ENCODE results near the gene PSME2. TPM values are rescaled to one million over a fixed set of nuclear protein-coding genes. Genes with fewer than 3 reads are reported as not detected.

The PSME2 gene
- total and polyA plus RNA-seq, 2 of the 13 experiments (the other 11 are each of a cell fraction or from before 2014, with no cell fraction given), result 332 to 716 TPM

DNA sequence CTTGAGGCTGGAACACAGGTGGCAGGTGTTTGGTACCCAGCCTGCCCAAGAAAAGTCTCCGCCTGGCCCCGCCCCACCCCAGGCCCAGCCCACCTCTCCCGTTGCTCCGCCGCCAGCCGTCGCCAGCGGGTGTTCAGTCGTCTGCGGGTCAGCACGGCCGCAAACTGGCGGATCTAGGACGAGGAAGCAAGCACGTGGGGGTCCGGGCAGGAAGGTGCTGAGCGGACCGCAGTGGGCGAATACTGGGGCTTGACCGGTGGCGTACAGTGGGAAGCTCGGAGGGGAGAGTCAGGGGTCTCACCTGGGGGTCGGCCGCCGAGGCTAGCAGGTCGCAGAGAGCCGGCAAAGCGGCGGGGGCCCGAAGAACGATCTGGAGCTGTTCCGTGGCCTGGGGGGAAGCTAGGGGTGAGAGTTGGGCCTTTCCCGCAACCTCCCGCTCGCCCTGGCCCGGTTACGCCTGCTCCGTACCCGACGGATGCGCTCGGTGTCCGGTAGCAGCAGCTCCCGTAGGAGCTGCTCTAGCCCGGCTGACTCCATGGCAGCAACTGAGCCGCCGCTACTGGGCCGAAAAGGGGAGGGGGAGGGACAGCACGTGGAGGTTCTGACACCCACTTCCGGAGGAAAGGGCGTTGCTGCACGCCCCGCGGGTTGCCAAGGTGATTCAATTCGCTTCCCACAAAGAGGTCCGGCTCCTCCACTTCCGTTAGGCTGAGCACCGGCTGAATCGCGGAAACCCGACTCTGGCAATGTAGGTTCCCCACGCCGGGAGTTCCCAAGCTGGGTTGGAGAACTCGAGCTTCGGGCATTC is 42.0 kb upstream of the PSME2 start, which contains the start of gene IPO4 (continued):
- TF ChIP-seq ZBTB4 (CRISPR knock-in tag; IDR thresholded peaks at IDR 0.05; ENCODE audit: borderline replicate concordance) (peak; percentile 99), ZNF781 (CRISPR knock-in tag; IDR thresholded peaks at IDR 0.05; ENCODE audit: borderline replicate concordance, not compliant biosample characterization) (peak; percentile 97), ZNF703 (CRISPR knock-in tag; IDR thresholded peaks at IDR 0.05; ENCODE audit: borderline replicate concordance) (no peak), IKZF1 (IDR thresholded peaks at IDR 0.05) (no peak), ZNF160 (CRISPR knock-in tag; IDR thresholded peaks at IDR 0.05) (peak; percentile 90), ZBTB8A (CRISPR knock-in tag; IDR thresholded peaks at IDR 0.05; ENCODE audit: borderline replicate concordance, low read depth) (peak; percentile 95; the same call in 1 of the 2 replicates), NFATC3 (CRISPR knock-in tag; IDR thresholded peaks at IDR 0.05) (0 out of 2 replicates have a peak, but pooled peaks have one; percentile 84), YEATS2 (CRISPR knock-in tag; IDR thresholded peaks at IDR 0.05; ENCODE audit: borderline replicate concordance) (peak; percentile 100), MTF2 (CRISPR knock-in tag; IDR thresholded peaks at IDR 0.05; ENCODE audit: borderline replicate concordance) (peak; percentile 75), BRCA1 (CRISPR knock-in tag; IDR thresholded peaks at IDR 0.05) (peak; percentile 96), TARDBP (CRISPR knock-in tag; IDR thresholded peaks at IDR 0.05) (peak; percentile 100), ZNF619 (CRISPR knock-in tag; IDR thresholded peaks at IDR 0.05) (peak; percentile 98; the same call in 1 of the 2 replicates), ZNF256 (CRISPR knock-in tag; conservative IDR thresholded peaks at IDR 0.05) (peak; percentile 94), ZNF841 (CRISPR knock-in tag; IDR thresholded peaks at IDR 0.05; ENCODE audit: borderline replicate concordance) (no peak), ZNF557 (CRISPR knock-in tag; IDR thresholded peaks at IDR 0.05) (peak; percentile 90; the same call in 1 of the 2 replicates), REL (CRISPR knock-in tag; conservative IDR thresholded peaks at IDR 0.05) (no peak), EEA1 (CRISPR knock-in tag; IDR thresholded peaks at IDR 0.05; ENCODE audit: borderline replicate concordance) (no peak), BORCS8-MEF2B (CRISPR knock-in tag; IDR thresholded peaks at IDR 0.05) (peak; percentile 99), ZNF235 (CRISPR knock-in tag; IDR thresholded peaks at IDR 0.05; ENCODE audit: borderline replicate concordance) (peak; percentile 99; the same call in 1 of the 2 replicates), PAF1 (CRISPR knock-in tag; IDR thresholded peaks at IDR 0.05) (peak; percentile 57; the same call in 1 of the 2 replicates), ZNF772 (CRISPR knock-in tag; IDR thresholded peaks at IDR 0.05) (peak; percentile 100), KLF16 (CRISPR knock-in tag; IDR thresholded peaks at IDR 0.05) (peak; percentile 97 to 100), NFKB2 (CRISPR knock-in tag; IDR thresholded peaks at IDR 0.05; ENCODE audit: borderline replicate concordance) (peak; percentile 94), ZFP36L2 (CRISPR knock-in tag; IDR thresholded peaks at IDR 0.05) (peak; percentile 85), ZMYM2 (CRISPR knock-in tag; IDR thresholded peaks at IDR 0.05) (0 out of 2 replicates have a peak, but pooled peaks have one; percentile 37), ZNF138 (CRISPR knock-in tag; IDR thresholded peaks at IDR 0.05; ENCODE audit: low read depth) (peak; percentile 98), FOXJ3 (CRISPR knock-in tag; IDR thresholded peaks at IDR 0.05; ENCODE audit: borderline replicate concordance) (peak; percentile 84)
- TF ChIP-seq, protein P1, sequence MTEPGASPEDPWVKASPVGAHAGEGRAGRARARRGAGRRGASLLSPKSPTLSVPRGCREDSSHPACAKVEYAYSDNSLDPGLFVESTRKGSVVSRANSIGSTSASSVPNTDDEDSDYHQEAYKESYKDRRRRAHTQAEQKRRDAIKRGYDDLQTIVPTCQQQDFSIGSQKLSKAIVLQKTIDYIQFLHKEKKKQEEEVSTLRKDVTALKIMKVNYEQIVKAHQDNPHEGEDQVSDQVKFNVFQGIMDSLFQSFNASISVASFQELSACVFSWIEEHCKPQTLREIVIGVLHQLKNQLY (CRISPR knock-in tag; IDR thresholded peaks at IDR 0.05), result peak; percentile 92
